ENCODE results near the gene PTPN20. TPM values are rescaled to one million over a fixed set of nuclear protein-coding genes. Genes with fewer than 3 reads are reported as not detected.

Gene PTPN20
- total and polyA plus RNA-seq, 2 of the 4 experiments (the other 2 are of a cell fraction): 0.14 TPM; not detected in 1

DNA sequence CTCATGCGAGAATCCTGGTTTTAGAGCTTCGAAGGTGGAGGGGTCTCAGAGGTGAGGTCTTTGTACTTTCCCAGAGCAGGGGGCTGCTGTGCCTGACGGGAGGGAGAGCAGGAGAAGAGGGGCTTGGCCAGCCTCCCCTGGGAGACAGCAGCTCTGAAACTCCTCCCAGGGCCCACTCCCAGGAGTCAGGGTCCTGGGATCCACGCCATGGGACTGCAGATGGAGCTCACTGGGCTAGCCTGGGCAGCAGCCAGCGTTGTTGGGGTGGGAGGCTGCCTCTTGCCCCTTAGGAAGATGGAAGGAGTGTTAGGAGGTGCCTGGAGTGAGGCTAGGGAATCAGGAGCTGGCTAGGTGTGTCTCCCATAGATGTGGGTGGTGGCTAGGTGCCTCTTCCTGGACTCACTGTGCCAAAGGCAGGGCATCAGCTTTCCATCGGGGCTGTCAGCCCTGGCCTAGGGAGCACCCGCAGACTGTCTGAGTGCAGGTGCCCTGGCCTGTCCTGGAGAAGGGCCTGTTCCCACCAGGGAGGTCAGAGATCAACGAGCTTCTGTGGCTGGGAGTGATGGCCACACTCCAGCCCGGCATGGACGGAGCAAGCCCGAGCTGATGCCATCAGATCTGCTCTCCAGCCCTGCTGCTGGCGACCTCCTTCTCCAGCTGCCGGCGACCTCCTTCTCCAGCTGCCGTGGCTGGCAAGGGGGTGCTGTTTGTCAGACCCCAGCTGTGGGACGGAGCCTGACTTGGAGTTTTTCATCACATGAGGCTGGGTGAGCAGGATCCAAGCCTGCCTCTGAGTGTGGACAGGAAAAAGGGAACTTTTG lies 111.3 kb downstream of the PTPN20 start:
- TF ChIP-seq MXI1 (IDR thresholded peaks at IDR 0.05; ENCODE audit: borderline replicate concordance, low read depth, low read length) (no peak), RAD21 (IDR thresholded peaks at IDR 0.05; ENCODE audit: low read length) (no peak)
- BruUV-seq (replicated peaks): no TSS peak
- no peak overlapping the region for H2AK9ac ChIP-seq (replicated peaks; ENCODE audit: low read depth, low read length, poor library complexity)
- 41% methylated on average over 6 of the region's 16 CpGs; no CpG with 5 or more reads in 1 of the 2 experiments for WGBS, 2 experiments (ENCODE audit: extremely low coverage in 2 of 2, insufficient read length in 1 of 2)
- no peak overlapping the region for H4K8ac ChIP-seq (ENCODE audit: low read depth in 2 of 2, low read length in 2 of 2)
- H3K27ac ChIP-seq (ENCODE audit: insufficient read depth, low read length): no peak overlapping the region
- peaks cover 6% of the 10 kb centered on the region for H3K9me1 ChIP-seq (ENCODE audit: insufficient read depth, low read length)
- H3K4ac ChIP-seq (ENCODE audit: low read depth, low read length): no peak overlapping the region
- H3K56ac ChIP-seq (ENCODE audit: extremely low read depth, insufficient read depth, low read length): no peak overlapping the region
- no peak overlapping the region for H2BK5ac ChIP-seq (ENCODE audit: low read depth, low read length, poor library complexity, severe bottlenecking)
- H3K4me2 ChIP-seq (ENCODE audit: low read depth, low read length): no peak overlapping the region
- POLR2A ChIA-PET (ENCODE audit: unreplicated experiment): no interaction called here
- no peak overlapping the region for H3K4me3 ChIP-seq (ENCODE audit: insufficient read depth, low read depth, low read length)
- no peaks in the 10 kb centered on the region for H3K36me3 ChIP-seq (ENCODE audit: control insufficient read depth, insufficient read depth, low read length)
- no peak overlapping the region for H2BK20ac ChIP-seq (ENCODE audit: low read depth, low read length)
- H4K5ac ChIP-seq (ENCODE audit: low read depth, low read length): no peak overlapping the region
- no peak for DNase-seq
- H3K79me1 ChIP-seq (ENCODE audit: low read depth in 1 of 2, low read length in 2 of 2): no peaks in the 10 kb centered on the region
- ATAC-seq (ENCODE audit: low read depth): no peak
- H2BK15ac ChIP-seq (ENCODE audit: low read depth, low read length): no peak overlapping the region
- no peak overlapping the region for H3K18ac ChIP-seq (ENCODE audit: low read depth, low read length)
- peaks cover 5% of the 10 kb centered on the region; the same call in 1 of the 2 replicates for H3K4me1 ChIP-seq (ENCODE audit: control insufficient read depth, insufficient read depth, low read length)
- in situ Hi-C loops (cut with MboI; ENCODE audit: low sequenced_read_pairs) (loop anchor here (10.0 kb wide), 1 partner anchor 282 kb away; the partner anchor contains the start of gene GDF10), dilution Hi-C loops (cut with HindIII; ENCODE audit: low sequenced_read_pairs, unreplicated experiment) (no loop called here), intact Hi-C loops (cut with micrococcal nuclease) (no loop called here)
- H3K23ac ChIP-seq (ENCODE audit: low read depth, low read length): no peak overlapping the region
- H3K14ac ChIP-seq (replicated peaks; ENCODE audit: low read depth, low read length): no peak overlapping the region
- H3K9me3 ChIP-seq (ENCODE audit: control insufficient read depth, insufficient read depth, low read length): no peaks in the 10 kb centered on the region
- H3K27me3 ChIP-seq (ENCODE audit: control insufficient read depth, insufficient read depth, low read length): no peaks in the 10 kb centered on the region
- H3K9ac ChIP-seq (ENCODE audit: low read depth, low read length): no peak overlapping the region
- no peak overlapping the region for H4K91ac ChIP-seq (ENCODE audit: insufficient read depth, low read depth, low read length)
- no peak overlapping the region for H2AK5ac ChIP-seq (ENCODE audit: low read depth, low read length)
- peak overlapping the region; percentile 67 for H2AFZ ChIP-seq (replicated peaks; ENCODE audit: low read length, poor library complexity)
- CTCF ChIA-PET: no interaction called here
- H2BK120ac ChIP-seq (ENCODE audit: low read depth, low read length): no peak overlapping the region
- no peaks in the 10 kb centered on the region for H4K20me1 ChIP-seq (ENCODE audit: insufficient read depth, low read length)

Measured in IMR-90 (cell line).